Ishikawa (cell line): ENCODE data around the gene DNAH17.

Source experiments
- CEBPB ChIP-seq: IDR thresholded peaks from 2 replicates; pipeline ENCODE4 v1.6.1; 2012
- CREB1 ChIP-seq: IDR thresholded peaks from 2 replicates; pipeline ENCODE4 v1.6.1; 2012; ENCODE audit warnings: low read depth
- EGR1 ChIP-seq: IDR thresholded peaks from 2 replicates; pipeline ENCODE4 v1.6.1; 2012
- EP300 ChIP-seq: IDR thresholded peaks from 2 replicates; pipeline ENCODE4 v1.6.1; 2012; ENCODE audit warnings: borderline replicate concordance
- FOXM1 ChIP-seq: IDR thresholded peaks from 2 replicates; pipeline ENCODE4 v1.6.1; 2012; ENCODE audit warnings: low read depth, borderline replicate concordance
- MAX ChIP-seq: IDR thresholded peaks from 2 replicates; pipeline ENCODE4 v1.6.1; 2012
- NFIC ChIP-seq: IDR thresholded peaks from 2 replicates; pipeline ENCODE4 v1.6.1; 2012
- RAD21 ChIP-seq: IDR thresholded peaks from 2 replicates; pipeline ENCODE4 v1.6.1; 2012; ENCODE audit warnings: low read depth
- REST ChIP-seq: IDR thresholded peaks from 2 replicates; pipeline ENCODE4 v1.6.1; 2012; ENCODE audit warnings: low read depth, mild to moderate bottlenecking
- TAF1 ChIP-seq: IDR thresholded peaks from 2 replicates; pipeline ENCODE4 v1.6.1; 2012; ENCODE audit warnings: low read depth, mild to moderate bottlenecking
- TCF12 ChIP-seq: IDR thresholded peaks from 2 replicates; pipeline ENCODE4 v1.6.1; 2012; ENCODE audit warnings: low read depth
- TEAD4 ChIP-seq: IDR thresholded peaks from 2 replicates; pipeline ENCODE4 v1.6.1; 2012
- USF1 ChIP-seq: IDR thresholded peaks from 2 replicates; pipeline ENCODE4 v1.6.1; 2012
- YY1 ChIP-seq: IDR thresholded peaks from 2 replicates; pipeline ENCODE4 v1.6.1; 2012; ENCODE audit warnings: low read depth
- ZBTB7A ChIP-seq: IDR thresholded peaks from 2 replicates; pipeline ENCODE4 v1.6.1; 2012; ENCODE audit warnings: low read depth

Gene DNAH17

GRCh38 chr17:78610951-78611511 lies 33.8 kb upstream of the DNAH17 start:
- TF ChIP-seq TAF1 (no peak), MAX (no peak), RAD21 (no peak), TCF12 (no peak), EGR1 (no peak), CEBPB (no peak)

GRCh38 chr17:78609191-78609641 lies 32.0 kb upstream of the DNAH17 start:
- TF ChIP-seq MAX = no peak
- TF ChIP-seq FOXM1 = no peak
- no peak for TF ChIP-seq TEAD4
- TF ChIP-seq EGR1 = no peak
- no peak for TF ChIP-seq EP300
- no peak for TF ChIP-seq TAF1
- no peak for TF ChIP-seq TCF12
- TF ChIP-seq NFIC = no peak
- TF ChIP-seq USF1 = no peak

- TF ChIP-seq USF1 (no peak), REST (no peak), ZBTB7A (no peak), EP300 (no peak), NFIC (no peak), TEAD4 (no peak), EGR1 (no peak), FOXM1 (no peak), YY1 (no peak), TAF1 (no peak), CEBPB (no peak), TCF12 (no peak), RAD21 (no peak), CREB1 (no peak), MAX (no peak)
These were observed 31.6 kb upstream of the DNAH17 start for GRCh38 chr17:78608804-78609186.

- no peak for TF ChIP-seq EGR1
These were observed 31.1 kb upstream of the DNAH17 start for GRCh38 chr17:78608122-78608803.

GRCh38 chr17:78607038-78607437 lies 29.8 kb upstream of the DNAH17 start:
- no peak for TF ChIP-seq ZBTB7A
- TF ChIP-seq FOXM1 = no peak

GRCh38 chr17:78605886-78606285 lies 28.7 kb upstream of the DNAH17 start:
- TF ChIP-seq CEBPB (no peak), MAX (no peak), RAD21 (no peak), ZBTB7A (no peak), TEAD4 (no peak), EGR1 (no peak), TCF12 (no peak), CREB1 (no peak), FOXM1 (no peak), USF1 (no peak), NFIC (no peak), EP300 (no peak), REST (no peak)
